ENCODE results near the gene BTC. TPM values are rescaled to one million over a fixed set of nuclear protein-coding genes. Genes with fewer than 3 reads are reported as not detected.
"Not testable (repeated sequence)": the region's sequence is repeated elsewhere in the genome, so short reads cannot be mapped to it uniquely, and the experiment has no call there.

Gene BTC, protein sequence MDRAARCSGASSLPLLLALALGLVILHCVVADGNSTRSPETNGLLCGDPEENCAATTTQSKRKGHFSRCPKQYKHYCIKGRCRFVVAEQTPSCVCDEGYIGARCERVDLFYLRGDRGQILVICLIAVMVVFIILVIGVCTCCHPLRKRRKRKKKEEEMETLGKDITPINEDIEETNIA
- total RNA-seq = not detected

- peaks cover 40% of the 10 kb centered on the region for H3K27me3 Mint-ChIP-seq
- no peak for ATAC-seq (replicated peaks)
These were observed at the start of gene BTC for GRCh38 chr4:74794382-74795010. BTC (minus strand) TSS chr4:74794523; CDS start chr4:74794325, 198 bp downstream.

GRCh38 chr4:74840936-74841509 lies 46.7 kb upstream of the BTC start:
- Mint-ChIP-seq H3K9me3 (no peaks in the 10 kb centered on the region), H3K36me3 (ENCODE audit: low read depth) (no peaks in the 10 kb centered on the region), H3K27ac (no peak overlapping the region), H3K4me1 (no peaks in the 10 kb centered on the region), H3K4me3 (no peak overlapping the region), H3K27me3 (peaks cover 9% of the 10 kb centered on the region)
- no peak for ATAC-seq (replicated peaks)

More at GRCh38 chr4:74794382-74795010, at the start of gene BTC:
- Mint-ChIP-seq H3K27ac (no peak within 1 kb of the TSS), H3K36me3 (ENCODE audit: low read depth) (no peaks in the 10 kb centered on the region), H3K4me3 (peak within 1 kb of the TSS; percentile 32), H3K9me3 (no peaks in the 10 kb centered on the region), H3K4me1 (no peaks in the 10 kb centered on the region)

GRCh38 chr4:74838746-74839370 lies 44.5 kb upstream of the BTC start:
- Mint-ChIP-seq H3K9me3 (no peaks in the 10 kb centered on the region), H3K27me3 (peaks cover 6% of the 10 kb centered on the region), H3K4me1 (no peaks in the 10 kb centered on the region)

GRCh38 chr4:74830928-74831327 lies 36.6 kb upstream of the BTC start:
- Mint-ChIP-seq H3K4me1 (no peaks in the 10 kb centered on the region), H3K36me3 (ENCODE audit: low read depth) (no peaks in the 10 kb centered on the region), H3K27ac (no peak overlapping the region), H3K4me3 (no peak overlapping the region), H3K9me3 (no peaks in the 10 kb centered on the region), H3K27me3 (no peaks in the 10 kb centered on the region)
- no peak for ATAC-seq (replicated peaks)

More at GRCh38 chr4:74838746-74839370, 44.5 kb upstream of the BTC start:
- no peak overlapping the region for H3K4me3 Mint-ChIP-seq
- ATAC-seq (replicated peaks) = no peak
- no peaks in the 10 kb centered on the region for H3K36me3 Mint-ChIP-seq (ENCODE audit: low read depth)
- no peak overlapping the region for H3K27ac Mint-ChIP-seq

GRCh38 chr4:74823194-74823593 lies 28.9 kb upstream of the BTC start:
- no peaks in the 10 kb centered on the region for H3K4me1 Mint-ChIP-seq
- peak; percentile 32 for ATAC-seq (replicated peaks)
- H3K9me3 Mint-ChIP-seq = no peaks in the 10 kb centered on the region
- no peak overlapping the region for H3K4me3 Mint-ChIP-seq
- peaks cover 7% of the 10 kb centered on the region for H3K27me3 Mint-ChIP-seq
- no peaks in the 10 kb centered on the region for H3K36me3 Mint-ChIP-seq (ENCODE audit: low read depth)
- no peak overlapping the region for H3K27ac Mint-ChIP-seq

DNA sequence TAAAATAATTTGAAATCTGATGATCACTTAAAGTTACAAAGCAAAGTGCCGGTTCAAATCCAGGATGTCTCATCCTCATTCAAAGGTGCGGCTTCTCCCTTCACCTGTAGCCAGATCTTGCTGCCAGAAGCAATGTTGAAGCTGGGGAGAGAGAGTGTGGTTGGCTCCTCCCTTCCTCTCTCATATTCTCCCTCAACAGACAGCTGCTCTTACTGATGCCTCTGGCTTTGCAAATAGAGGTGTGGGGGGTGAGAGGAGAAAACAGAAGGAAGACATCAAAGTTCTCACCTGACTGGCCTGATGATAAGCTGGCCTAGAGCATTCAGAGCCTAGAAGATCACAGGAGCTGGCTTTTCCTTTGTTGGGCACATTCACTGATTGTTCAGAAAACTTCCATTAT lies 28.3 kb upstream of the BTC start:
- Mint-ChIP-seq H3K27ac (no peak overlapping the region), H3K4me1 (no peaks in the 10 kb centered on the region), H3K4me3 (no peak overlapping the region), H3K27me3 (peaks cover 7% of the 10 kb centered on the region), H3K9me3 (no peaks in the 10 kb centered on the region), H3K36me3 (ENCODE audit: low read depth) (no peaks in the 10 kb centered on the region)
- no peak for ATAC-seq (replicated peaks)

- no peaks in the 10 kb centered on the region for H3K36me3 Mint-ChIP-seq (ENCODE audit: low read depth)
- no peaks in the 10 kb centered on the region for H3K4me1 Mint-ChIP-seq
- H3K27me3 Mint-ChIP-seq = peaks cover 7% of the 10 kb centered on the region
- ATAC-seq (replicated peaks) = no peak
- H3K27ac Mint-ChIP-seq = no peak overlapping the region
- H3K4me3 Mint-ChIP-seq = no peak overlapping the region
- no peaks in the 10 kb centered on the region for H3K9me3 Mint-ChIP-seq
These were observed 27.2 kb upstream of the BTC start for GRCh38 chr4:74821541-74821940.

DNA sequence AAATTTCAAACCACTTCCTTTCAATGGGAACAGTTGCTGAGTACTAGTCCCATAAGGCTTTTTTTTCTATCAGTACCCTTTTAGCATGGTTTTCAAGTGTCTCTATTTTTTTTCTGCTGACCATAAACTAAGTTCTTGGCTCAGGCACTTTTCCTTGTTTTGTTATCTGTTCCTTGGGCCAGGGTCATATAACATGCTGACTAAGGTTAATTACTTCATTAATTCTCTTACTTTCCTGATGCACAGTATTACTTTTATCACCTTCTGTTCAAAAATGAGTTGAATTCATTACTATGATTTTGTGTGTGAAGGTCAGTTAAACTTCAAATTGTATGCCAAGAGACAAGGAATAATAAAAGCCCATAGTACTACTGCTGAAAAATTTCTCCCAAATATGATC lies 19.7 kb upstream of the BTC start:
- Mint-ChIP-seq H3K27ac (no peak overlapping the region), H3K4me1 (no peaks in the 10 kb centered on the region), H3K36me3 (ENCODE audit: low read depth) (no peaks in the 10 kb centered on the region), H3K27me3 (peaks cover 3% of the 10 kb centered on the region), H3K9me3 (peaks cover 6% of the 10 kb centered on the region), H3K4me3 (no peak overlapping the region)
- ATAC-seq (replicated peaks) = no peak

GRCh38 chr4:74812056-74812455 lies 17.7 kb upstream of the BTC start:
- not testable (repeated sequence) for H3K27me3 Mint-ChIP-seq; H3K4me1 Mint-ChIP-seq; H3K4me3 Mint-ChIP-seq; H3K27ac Mint-ChIP-seq; H3K9me3 Mint-ChIP-seq; ATAC-seq (replicated peaks); H3K36me3 Mint-ChIP-seq (ENCODE audit: low read depth)

- H3K4me3 Mint-ChIP-seq = no peak overlapping the region
- no peaks in the 10 kb centered on the region for H3K4me1 Mint-ChIP-seq
- H3K36me3 Mint-ChIP-seq (ENCODE audit: low read depth) = no peaks in the 10 kb centered on the region
- H3K9me3 Mint-ChIP-seq = no peaks in the 10 kb centered on the region
- no peak overlapping the region for H3K27ac Mint-ChIP-seq
- ATAC-seq (replicated peaks) = no peak
- H3K27me3 Mint-ChIP-seq = peaks cover 3% of the 10 kb centered on the region
These were observed 11.3 kb upstream of the BTC start for GRCh38 chr4:74805601-74806000.

DNA sequence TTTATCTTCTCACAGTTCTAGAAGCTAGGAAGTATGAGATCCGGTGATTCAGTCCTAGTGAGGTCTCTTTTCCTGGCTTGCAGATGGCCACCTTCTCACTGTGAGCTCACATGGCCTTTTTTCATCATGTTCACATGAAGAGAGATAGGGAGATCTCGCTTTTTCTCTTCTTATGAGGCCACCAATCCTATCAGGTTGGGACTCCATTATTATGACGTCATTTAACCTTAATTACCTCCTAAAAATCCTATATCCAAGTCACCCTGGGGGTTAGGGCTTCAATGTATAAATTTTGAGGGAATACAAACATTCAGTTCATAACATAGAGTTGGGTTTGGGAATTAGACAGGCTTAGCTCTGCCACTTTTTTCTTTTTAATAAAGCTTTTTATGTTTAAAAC lies 6.0 kb upstream of the BTC start:
- Mint-ChIP-seq H3K27me3 (peaks cover 9% of the 10 kb centered on the region), H3K4me3 (no peak overlapping the region), H3K9me3 (no peaks in the 10 kb centered on the region), H3K4me1 (no peaks in the 10 kb centered on the region), H3K27ac (no peak overlapping the region), H3K36me3 (ENCODE audit: low read depth) (no peaks in the 10 kb centered on the region)
- no peak for ATAC-seq (replicated peaks)

DNA sequence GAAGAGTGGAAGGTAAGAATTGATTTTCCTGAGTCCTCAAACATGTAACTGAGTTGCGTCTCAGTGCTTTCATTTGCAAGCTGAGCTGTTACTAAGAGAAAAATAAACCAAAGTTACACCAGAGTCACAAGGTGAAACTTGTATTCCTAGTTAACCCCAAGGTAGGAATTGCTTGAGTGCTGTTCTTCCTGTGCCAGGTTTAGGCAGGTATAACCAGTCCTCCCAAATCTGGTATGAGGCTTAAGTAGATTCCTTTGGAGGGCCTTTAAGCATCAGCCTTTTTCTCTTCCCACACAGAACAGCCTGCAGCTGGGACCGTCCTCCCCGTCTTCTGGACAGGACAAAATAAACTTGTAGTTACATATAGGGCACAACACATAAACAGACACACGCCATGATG lies 2.3 kb upstream of the BTC start:
- Mint-ChIP-seq H3K4me1 (no peaks in the 10 kb centered on the region), H3K4me3 (no peak overlapping the region), H3K27me3 (peaks cover 33% of the 10 kb centered on the region), H3K27ac (no peak overlapping the region), H3K36me3 (ENCODE audit: low read depth) (no peaks in the 10 kb centered on the region), H3K9me3 (no peaks in the 10 kb centered on the region)
- no peak for ATAC-seq (replicated peaks)

- H3K4me3 Mint-ChIP-seq = peak overlapping the region; percentile 32
- peak; percentile 28 for ATAC-seq (replicated peaks)
- H3K27ac Mint-ChIP-seq = no peak overlapping the region
- no peaks in the 10 kb centered on the region for H3K36me3 Mint-ChIP-seq (ENCODE audit: low read depth)
- H3K4me1 Mint-ChIP-seq = no peaks in the 10 kb centered on the region
- H3K27me3 Mint-ChIP-seq = peaks cover 40% of the 10 kb centered on the region
- no peaks in the 10 kb centered on the region for H3K9me3 Mint-ChIP-seq
These were observed 454 bp downstream of the BTC start for GRCh38 chr4:74793757-74794381.

DNA sequence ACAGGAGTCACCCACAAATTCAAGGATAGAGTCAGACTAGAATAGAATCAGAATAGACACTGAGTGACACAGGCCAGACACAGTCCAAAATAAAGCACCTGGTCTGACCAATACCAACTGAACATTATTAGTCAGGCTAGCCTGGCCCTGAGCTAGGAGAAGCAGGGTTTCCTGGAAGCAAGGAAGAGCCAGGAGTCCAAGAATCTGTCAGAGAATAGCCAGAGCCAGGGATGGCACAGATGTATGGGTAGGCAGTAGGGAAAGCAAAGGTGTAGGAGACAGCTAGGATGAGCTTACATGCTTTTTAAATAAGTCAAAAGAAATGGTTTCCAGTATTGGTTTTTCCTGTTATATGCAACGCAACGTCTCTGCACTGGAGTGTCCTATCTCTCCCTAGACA lies 3.7 kb downstream of the BTC start:
- H3K4me3 Mint-ChIP-seq = no peak overlapping the region
- no peaks in the 10 kb centered on the region for H3K4me1 Mint-ChIP-seq
- peaks cover 37% of the 10 kb centered on the region for H3K27me3 Mint-ChIP-seq
- ATAC-seq (replicated peaks) = no peak
- no peak overlapping the region for H3K27ac Mint-ChIP-seq
- no peaks in the 10 kb centered on the region for H3K36me3 Mint-ChIP-seq (ENCODE audit: low read depth)
- H3K9me3 Mint-ChIP-seq = no peaks in the 10 kb centered on the region

DNA sequence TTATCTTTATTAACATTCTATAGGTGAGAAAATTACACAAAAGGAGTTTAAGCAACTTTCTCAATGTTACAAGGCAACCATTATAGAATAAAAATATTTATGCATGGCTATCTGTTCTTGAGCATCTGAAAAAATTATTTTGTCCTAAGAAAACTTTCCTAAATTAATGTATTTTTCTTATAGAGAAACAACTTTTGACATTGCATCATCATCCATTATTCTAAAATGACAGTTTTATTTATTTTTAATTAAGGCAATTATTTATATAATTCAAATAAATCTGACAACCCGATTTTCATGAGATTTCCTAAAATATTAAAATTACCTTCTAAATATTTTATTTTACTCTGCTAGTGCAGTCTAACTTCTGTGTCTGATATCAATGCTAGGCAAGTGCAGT lies 4.8 kb downstream of the BTC start:
- H3K27me3 Mint-ChIP-seq = peaks cover 29% of the 10 kb centered on the region
- no peak overlapping the region for H3K4me3 Mint-ChIP-seq
- no peak overlapping the region for H3K27ac Mint-ChIP-seq
- H3K4me1 Mint-ChIP-seq = no peaks in the 10 kb centered on the region
- no peaks in the 10 kb centered on the region for H3K9me3 Mint-ChIP-seq
- H3K36me3 Mint-ChIP-seq (ENCODE audit: low read depth) = no peaks in the 10 kb centered on the region
- ATAC-seq (replicated peaks) = no peak

All from activated T-helper 17 cell treated with anti-CD3 and anti-CD28 coated beads, Interleukin-2, amount 50 U/mL, for 72 hours (primary cell).